Smooth muscle cell (in vitro differentiated cells): ENCODE measurements around the gene NDC1. TPM values are rescaled to one million over a fixed set of nuclear protein-coding genes. Genes with fewer than 3 reads are reported as not detected.

Experiments
- DNase-seq: peaks from one replicate; lab custom pipeline; 2025; ENCODE audit not compliant: unreplicated experiment; lab: John Stamatoyannopoulos, UW
- H2AFZ ChIP-seq: fragments of 200-600 bp; sonication (generic); 2 replicates; pipeline ENCODE4 v1.6.0; 2016; ENCODE audit warnings: antibody characterized with exemption, low read depth, mild to moderate bottlenecking
- H3F3A ChIP-seq: fragments of 200-600 bp; sonication (generic); 2 replicates; pipeline ENCODE4 v1.6.0; 2017; ENCODE audit warnings: antibody characterized with exemption, low read depth
- H3K27ac ChIP-seq: fragments of 200-600 bp; sonication (generic); 2 replicates; pipeline ENCODE4 v1.5.1; 2016; ENCODE audit warnings: low read depth, mild to moderate bottlenecking
- H3K27me3 ChIP-seq: fragments of 200-600 bp; sonication (generic); 2 replicates; pipeline ENCODE4 v1.6.1; 2016; ENCODE audit warnings: low read depth, mild to moderate bottlenecking
- H3K36me3 ChIP-seq: fragments of 200-600 bp; sonication (generic); 2 replicates; pipeline ENCODE4 v1.5.1; 2016; ENCODE audit warnings: low read depth
- H3K4me1 ChIP-seq: fragments of 200-600 bp; sonication (generic); 2 replicates; pipeline ENCODE4 v1.5.1; 2016; ENCODE audit warnings: low read depth
- H3K4me2 ChIP-seq: fragments of 200-600 bp; sonication (generic); 2 replicates; pipeline ENCODE4 v1.6.0; 2016; ENCODE audit warnings: mild to moderate bottlenecking
- H3K4me3 ChIP-seq: fragments of 200-600 bp; sonication (generic); 2 replicates; pipeline ENCODE4 v1.5.1; 2016; ENCODE audit warnings: mild to moderate bottlenecking
- H3K79me2 ChIP-seq: fragments of 200-600 bp; sonication (generic); 2 replicates; pipeline ENCODE4 v1.6.0; 2016; ENCODE audit warnings: low read depth, mild to moderate bottlenecking
- H3K9ac ChIP-seq: fragments of 200-600 bp; sonication (generic); 2 replicates; pipeline ENCODE4 v1.6.0; 2016; ENCODE audit warnings: low read depth
- H3K9me3 ChIP-seq: fragments of 200-600 bp; sonication (generic); replicated peaks from 2 replicates; pipeline ENCODE4 v1.5.1; 2016; ENCODE audit warnings: low read depth
- H4K20me1 ChIP-seq: fragments of 200-600 bp; sonication (generic); 2 replicates; pipeline ENCODE4 v1.6.0; 2016; ENCODE audit warnings: low read depth
- CTCF ChIP-seq: fragments of 200-600 bp; sonication (generic); IDR thresholded peaks from 2 replicates; pipeline ENCODE4 v1.5.1; 2017; ENCODE audit warnings: borderline replicate concordance, mild to moderate bottlenecking, antibody characterized with exemption; ENCODE audit not compliant: insufficient read depth, poor library complexity, severe bottlenecking
- WGBS: methylation state at CpG from one replicate; pipeline ENCODE4 v1.1.7; 2016; ENCODE audit warnings: low lambda C conversion rate; 5-methylcytosine and 5-hydroxymethylcytosine counted together
- polyA plus RNA-seq: library from polyadenylated mRNA; unstranded; fragments of >200 nt; fragmentation: Nextera tagmentation; extraction: Ambion mirVana; gene quantifications from 2 replicates; pipeline ENCODE4 v1.2.1, GENCODE V29; 2016
- total RNA-seq: library from RNA; depleted of rRNA; stranded (reverse); fragments of >200 nt; gene quantifications from 2 replicates; pipeline ENCODE4 v1.2.3, GENCODE V29; 2014

The NDC1 gene
- total and polyA plus RNA-seq, 2 experiments from 2014 or later: 5.5 to 20.2 TPM

- no peak overlapping the region for H3K4me3 ChIP-seq
- peak overlapping the region; percentile 32 for H3K4me2 ChIP-seq
- no peak for DNase-seq
- peaks cover 12% of the 10 kb centered on the region for H3K27me3 ChIP-seq
- H4K20me1 ChIP-seq: no peaks in the 10 kb centered on the region
- H3K4me1 ChIP-seq: peaks cover 22% of the 10 kb centered on the region
- H3F3A ChIP-seq: peaks cover 13% of the 10 kb centered on the region
- WGBS: 30% methylated on average over 8 of the region's 8 CpGs
- no peak overlapping the region for H3K9ac ChIP-seq
- H3K27ac ChIP-seq: peak overlapping the region; percentile 12
- H3K79me2 ChIP-seq: no peaks in the 10 kb centered on the region
- no peak for TF ChIP-seq CTCF
- H3K36me3 ChIP-seq: no peaks in the 10 kb centered on the region
- H2AFZ ChIP-seq: no peak overlapping the region
- no peaks in the 10 kb centered on the region for H3K9me3 ChIP-seq
Observed at GRCh38 chr1:53740621-53741105, 97.4 kb downstream of the NDC1 start.

GRCh38 chr1:53739109-53739681, 98.9 kb downstream of the NDC1 start, which contains the start of gene GLIS1:
Gene GLIS1 (minus strand): TSS chr1:53739164. CDS start chr1:53738064, 1,100 bp downstream.
- TF ChIP-seq CTCF: no peak
- WGBS: under 1% methylated on average over 40 of the region's 73 CpGs
- Histone ChIP-seq H3K9me3 (no peaks in the 10 kb centered on the region), H3K9ac (peak within 1 kb of the TSS; percentile 46), H3K27me3 (peaks cover 12% of the 10 kb centered on the region), H3K36me3 (no peaks in the 10 kb centered on the region), H4K20me1 (no peaks in the 10 kb centered on the region), H3K4me2 (peak within 1 kb of the TSS; percentile 94), H3K79me2 (no peaks in the 10 kb centered on the region), H3F3A (peaks cover 24% of the 10 kb centered on the region), H3K4me3 (peak within 1 kb of the TSS; percentile 65), H3K27ac (peak within 1 kb of the TSS; percentile 34), H3K4me1 (peaks cover 24% of the 10 kb centered on the region), H2AFZ (peak within 1 kb of the TSS; percentile 86)
- peak; percentile 73 for DNase-seq

GRCh38 chr1:53738205-53739108, 99.6 kb downstream of the NDC1 start:
- peak overlapping the region; percentile 61 for H3K4me3 ChIP-seq
- no peak for TF ChIP-seq CTCF
- H3K36me3 ChIP-seq: no peaks in the 10 kb centered on the region
- no peak for DNase-seq
- H3K79me2 ChIP-seq: no peaks in the 10 kb centered on the region
- H3K9ac ChIP-seq: peak overlapping the region; percentile 46
- H3K4me1 ChIP-seq: peaks cover 29% of the 10 kb centered on the region
- H3K27ac ChIP-seq: no peak overlapping the region
- no peaks in the 10 kb centered on the region for H4K20me1 ChIP-seq
- H2AFZ ChIP-seq: peak overlapping the region; percentile 59
- H3K4me2 ChIP-seq: peak overlapping the region; percentile 94
- H3F3A ChIP-seq: peaks cover 24% of the 10 kb centered on the region
- H3K27me3 ChIP-seq: peaks cover 12% of the 10 kb centered on the region
- WGBS: 2% methylated on average over 87 of the region's 101 CpGs
- no peaks in the 10 kb centered on the region for H3K9me3 ChIP-seq
